GM12878 (cell line): ENCODE data around the gene SMIM35. TPM values are rescaled to one million over a fixed set of nuclear protein-coding genes. Genes with fewer than 3 reads are reported as not detected.
A peak's percentile ranks its signal among the peaks of the same experiment; 100 is the strongest.

Experiments used
- ATAC-seq: fragments of 200-7000 bp; cut with Tn5 transposase; 3 replicates; pipeline ENCODE4 v1.9.1; 2020; ENCODE audit warnings: mild to moderate bottlenecking, moderate library complexity
- BruUV-seq: library from RNA; stranded (reverse); fragments of 400-500 nt; replicated peaks from 2 replicates; lab custom pipeline; 2021; lab: Mats Ljungman, UMichigan
- CTCF ChIA-PET: fragments of 300-600 bp; sonication (Branson Sonifier 250); formaldehyde crosslinking; extraction: SDS; loops from one replicate; lab custom pipeline; 2021; ENCODE audit warnings: inconsistent platforms; lab: Yijun Ruan, JAX
- POLR2A ChIA-PET: fragments of 350-600 bp; formaldehyde crosslinking; extraction: SDS; loops from one replicate; lab custom pipeline; 2021; ENCODE audit warnings: inconsistent platforms; lab: Charles Lee
- RAD21 ChIA-PET: fragments of 300-600 bp; sonication (Branson Sonifier 250); formaldehyde crosslinking; loops from one replicate; lab custom pipeline; 2023; ENCODE audit warnings: antibody characterized with exemption; ENCODE audit not compliant: unreplicated experiment; lab: Charles Lee
- SMC1A ChIA-PET: fragments of 300-600 bp; sonication (Branson Sonifier 250); formaldehyde crosslinking; loops from one replicate; lab custom pipeline; 2023; ENCODE audit not compliant: unreplicated experiment, uncharacterized antibody; lab: Charles Lee
- DNase-seq: peaks from one replicate; pipeline ENCODE4 v3.0.0-alpha.2; 2011; ENCODE audit warnings: low read depth, low spot score
- FAIRE-seq: peaks from 3 replicates; lab custom pipeline; 2011; peaks lifted over from hg19 to GRCh38; lab: Jason Lieb, UNC
- H2AFZ ChIP-seq: 2 replicates; pipeline ENCODE4 v1.6.0; 2011; ENCODE audit warnings: low read depth, low read length, control low read depth; ENCODE audit not compliant: control insufficient read depth
- H3K27ac ChIP-seq: 2 replicates; pipeline ENCODE4 v1.5.1; 2011; ENCODE audit warnings: control low read depth; ENCODE audit not compliant: control insufficient read depth, insufficient read depth
- H3K27me3 ChIP-seq, 2 experiments: replicated peaks in 1 of 2; 2 replicates each; pipeline versions ENCODE4 v1.6.0 to v1.6.1; 2011; ENCODE audit warnings: low read length in 1 of 2; ENCODE audit not compliant: control insufficient read depth in 2 of 2, insufficient read depth in 2 of 2
- H3K36me3 ChIP-seq, 2 experiments: 2 replicates each; pipeline ENCODE4 v1.5.1; 2011; ENCODE audit warnings: low read length in 1 of 2; ENCODE audit not compliant: control insufficient read depth in 2 of 2, insufficient read depth in 2 of 2
- H3K4me1 ChIP-seq: 2 replicates; pipeline ENCODE4 v1.6.1; 2011; ENCODE audit warnings: mild to moderate bottlenecking, low read length, moderate library complexity, mixed read lengths; ENCODE audit not compliant: control insufficient read depth, insufficient read depth
- H3K4me2 ChIP-seq: 2 replicates; pipeline ENCODE4 v1.6.0; 2011; ENCODE audit warnings: control low read depth; ENCODE audit not compliant: control insufficient read depth, insufficient read depth
- H3K4me3 ChIP-seq: fragments of 200-600 bp; sonication (generic); 2 replicates; pipeline ENCODE4 v1.5.1; 2016
- H3K79me2 ChIP-seq: 2 replicates; pipeline ENCODE4 v1.6.0; 2011; ENCODE audit warnings: low read length; ENCODE audit not compliant: control insufficient read depth, insufficient read depth
- H3K9ac ChIP-seq: 2 replicates; pipeline ENCODE4 v1.8.0; 2011; ENCODE audit warnings: low read length, control low read depth, mixed read lengths; ENCODE audit not compliant: control insufficient read depth, insufficient read depth
- H3K9me3 ChIP-seq: replicated peaks from 3 replicates; pipeline ENCODE4 v1.5.1; 2011; ENCODE audit warnings: mild to moderate bottlenecking, low read length; ENCODE audit not compliant: control insufficient read depth, insufficient read depth
- H4K20me1 ChIP-seq: 2 replicates; pipeline ENCODE4 v1.6.0; 2011; ENCODE audit not compliant: control insufficient read depth, insufficient read depth
- ATF7 ChIP-seq: fragments of 450-650 bp; IDR thresholded peaks from 2 replicates; pipeline ENCODE4 v1.6.1; 2016; ENCODE audit warnings: low read depth, mild to moderate bottlenecking
- BHLHE40 ChIP-seq, 2 experiments: fragments of 450-650 bp in 1 of 2; IDR thresholded peaks; 2 replicates each; pipeline ENCODE4 v1.6.1; 2011 to 2017; ENCODE audit warnings: low read depth in 2 of 2, borderline replicate concordance in 1 of 2, improper control_type of control experiment in 1 of 2, low read length in 1 of 2, mild to moderate bottlenecking in 1 of 2
- CHD2 ChIP-seq: IDR thresholded peaks from 2 replicates; pipeline ENCODE4 v1.6.1; 2011; ENCODE audit warnings: low read depth, low read length, improper control_type of control experiment, borderline replicate concordance
- GABPA ChIP-seq: IDR thresholded peaks from 2 replicates; pipeline ENCODE4 v1.6.1; 2014; ENCODE audit warnings: antibody characterized with exemption, low read depth, mild to moderate bottlenecking, inconsistent platforms
- HDAC2 ChIP-seq: fragments of 200-600 bp; sonication (generic); IDR thresholded peaks from 2 replicates; pipeline ENCODE4 v1.6.1; 2017
- MTA2 ChIP-seq: fragments of 450-650 bp; IDR thresholded peaks from 2 replicates; pipeline ENCODE4 v1.6.1; 2016; ENCODE audit warnings: low read depth, mild to moderate bottlenecking, moderate library complexity
- PAX8 ChIP-seq: fragments of 450-650 bp; IDR thresholded peaks from 2 replicates; pipeline ENCODE4 v1.6.1; 2017; ENCODE audit warnings: mild to moderate bottlenecking, moderate library complexity
- RB1 ChIP-seq: fragments of 450-650 bp; formaldehyde crosslinking; IDR thresholded peaks from 2 replicates; pipeline ENCODE4 v1.6.1; 2017; ENCODE audit warnings: mild to moderate bottlenecking, borderline replicate concordance
- SP1 ChIP-seq: IDR thresholded peaks from one replicate; pipeline ENCODE4 v1.6.1; 2011; ENCODE audit warnings: low read depth, low read length
- TAF1 ChIP-seq: IDR thresholded peaks from 2 replicates; pipeline ENCODE4 v1.6.1; 2011; ENCODE audit warnings: mild to moderate bottlenecking, low read depth, low read length, borderline replicate concordance
- ZSCAN29 ChIP-seq: fragments of 450-650 bp; IDR thresholded peaks from 2 replicates; pipeline ENCODE4 v1.6.1; 2017; ENCODE audit warnings: mild to moderate bottlenecking, moderate library complexity
- WGBS: methylation state at CpG from one replicate; pipeline ENCODE4 v1.1.6; 2016; ENCODE audit warnings: low lambda C conversion rate; ENCODE audit not compliant: insufficient replicate concordance, insufficient coverage; ENCODE audit errors: missing lambda C conversion rate; 5-methylcytosine and 5-hydroxymethylcytosine counted together
- in situ Hi-C: fragments of 300-500 bp; cut with MboI; formaldehyde crosslinking; loops from 9 replicates; pipeline ENCODE4 v1.14.3; 2018; ENCODE audit warnings: mixed read lengths
- intact Hi-C: fragments of 100-400 bp; cut with micrococcal nuclease; formaldehyde crosslinking; loops from one replicate; pipeline ENCODE4 v1.14.2; 2022; ENCODE audit not compliant: unreplicated experiment
- polyA plus RNA-seq, 11 experiments: library from polyadenylated mRNA; depleted of rRNA in 4 of 11; unstranded in 6 of 11; stranded (reverse) in 5 of 11; fragments of >200 nt; fragmentation: Nextera tagmentation in 4 of 11; fragmentation: Illumina TruSeq in 1 of 11; extraction: Ambion mirVana in 4 of 11; extraction: Trizol in 1 of 11; gene quantifications; 1 replicate in 1 of 11; 2 replicates in 10 of 11; pipeline versions ENCODE4 v1.2.1 to v1.2.3, GENCODE V29; 2011 to 2016; ENCODE audit warnings: inconsistent platforms in 2 of 11, missing spikeins in 2 of 11, low read depth in 1 of 11
- total RNA-seq, 4 experiments: library from RNA; depleted of rRNA in 3 of 4; stranded (reverse); fragments of >200 nt in 3 of 4; fragmentation: Illumina TruSeq in 1 of 4; extraction: Trizol in 1 of 4; gene quantifications; 2 replicates each; pipeline versions ENCODE4 v1.2.1 to v1.2.3, GENCODE V29; 2013 to 2021
- TF ChIP-seq, protein P1 (sequence below): fragments of 450-650 bp; IDR thresholded peaks from 2 replicates; pipeline ENCODE4 v1.6.1; 2016; ENCODE audit warnings: mild to moderate bottlenecking
- TF ChIP-seq, protein P2 (sequence below): IDR thresholded peaks from 2 replicates; pipeline ENCODE4 v1.6.1; 2011; ENCODE audit warnings: borderline replicate concordance, low read depth, mild to moderate bottlenecking, moderate library complexity, low read length; ENCODE audit not compliant: insufficient read depth, poor library complexity, severe bottlenecking
- TF ChIP-seq, protein P3 (sequence below), 3 experiments: IDR thresholded peaks in 2 of 3; conservative IDR thresholded peaks in 1 of 3; 2 replicates each; pipeline ENCODE4 v1.5.1; 2011; ENCODE audit warnings: low read depth in 3 of 3, low read length in 3 of 3, mild to moderate bottlenecking in 3 of 3, control low read depth in 2 of 3, moderate library complexity in 2 of 3, inconsistent platforms in 1 of 3, mixed read lengths in 1 of 3; ENCODE audit not compliant: control insufficient read depth in 2 of 3, insufficient read depth in 1 of 3; ENCODE audit errors: extremely low read depth in 1 of 3
- TF ChIP-seq, protein P4 (sequence below): fragments of 450-650 bp; IDR thresholded peaks from 2 replicates; pipeline ENCODE4 v1.6.1; 2017; ENCODE audit warnings: mild to moderate bottlenecking, moderate library complexity

Gene SMIM35
- total and polyA plus RNA-seq, 10 of the 15 experiments (the other 5 are each of a cell fraction or from before 2014, with no cell fraction given) = 0.02 to 1.1 (median 0.05) TPM; not detected in 5

DNA sequence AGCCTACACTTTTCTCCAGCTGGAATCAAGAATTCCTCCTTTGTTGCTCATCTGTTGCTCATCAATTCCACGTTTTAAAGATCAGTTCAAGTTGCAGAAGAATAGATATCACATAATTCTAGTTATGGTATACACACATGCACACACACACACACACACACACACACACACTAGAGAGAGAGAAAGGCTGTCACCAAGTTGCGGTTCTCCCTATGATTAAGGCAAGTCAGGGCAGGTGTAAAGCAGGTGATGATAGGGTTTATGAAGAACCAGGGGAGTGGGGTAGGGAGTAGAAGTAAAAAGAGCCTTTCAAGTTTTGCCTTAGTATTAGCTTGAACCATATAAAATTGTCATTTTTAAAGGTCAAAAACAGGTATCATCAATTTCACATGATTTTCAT is 41.6 kb downstream of the SMIM35 start:
- H3K4me2 ChIP-seq = no peak overlapping the region
- no peak for FAIRE-seq
- ChIA-PET SMC1A (interaction anchor here (0.6 to 5.6 kb wide), 20 partner anchors 8 to 199 kb away, joined by 3 to 58 read pairs (median 4); partner anchors contain the start of gene IL10RA), RAD21 (interaction anchor here (0.7 to 4.6 kb wide), 9 partner anchors 9 to 138 kb away, joined by 3 to 35 read pairs (median 4); partner anchors contain the start of gene IL10RA), POLR2A (interaction anchor here (0.6 to 2.6 kb wide), 6 partner anchors 42 to 108 kb away, joined by 3 to 9 read pairs (median 6); partner anchors contain the start of gene IL10RA), CTCF (interaction anchor here (0.7 to 5.5 kb wide), 12 partner anchors 10 to 619 kb away, joined by 3 to 81 read pairs (median 5); no protein-coding TSS in a partner anchor)
- H2AFZ ChIP-seq = no peak overlapping the region
- peaks cover 16% of the 10 kb centered on the region for H3K4me1 ChIP-seq
- no peak overlapping the region for H3K27ac ChIP-seq
- ATAC-seq = peak; percentile 30; the same call in 2 of the 3 replicates
- no peak overlapping the region for H3K9ac ChIP-seq
- no peaks in the 10 kb centered on the region for H4K20me1 ChIP-seq
- no peak overlapping the region for H3K4me3 ChIP-seq
- no peaks in the 10 kb centered on the region for H3K36me3 ChIP-seq
- 42% methylated on average over 2 of the region's 2 CpGs for WGBS
- in situ Hi-C loops (loop anchor here (5.0 kb wide), 1 partner anchor 98 kb away; no protein-coding TSS in a partner anchor), intact Hi-C loops (loop anchor here (5.0 kb wide), 1 partner anchor 33 kb away; no protein-coding TSS in a partner anchor)
- BruUV-seq = no TSS peak
- H3K79me2 ChIP-seq = no peaks in the 10 kb centered on the region
- no peaks in the 10 kb centered on the region for H3K9me3 ChIP-seq
- DNase-seq = no peak
- no peaks in the 10 kb centered on the region for H3K27me3 ChIP-seq
- TF ChIP-seq GABPA (no peak), BHLHE40 (IDR thresholded peaks at IDR 0.05; ENCODE audit: borderline replicate concordance in 1 of 2, low read depth in 2 of 2, low read length in 1 of 2) (peak in 1 of 2 experiments; percentile 22; a peak in 1 of 4 replicates), SP1 (no peak), CHD2 (no peak), ATF7 (0 out of 2 replicates have a peak, but pooled peaks have one; percentile 22), MTA2 (peak; percentile 31; the same call in 1 of the 2 replicates), PAX8 (no peak), ZSCAN29 (no peak), HDAC2 (no peak), RB1 (no peak), TAF1 (no peak)
- TF ChIP-seq, protein P1, sequence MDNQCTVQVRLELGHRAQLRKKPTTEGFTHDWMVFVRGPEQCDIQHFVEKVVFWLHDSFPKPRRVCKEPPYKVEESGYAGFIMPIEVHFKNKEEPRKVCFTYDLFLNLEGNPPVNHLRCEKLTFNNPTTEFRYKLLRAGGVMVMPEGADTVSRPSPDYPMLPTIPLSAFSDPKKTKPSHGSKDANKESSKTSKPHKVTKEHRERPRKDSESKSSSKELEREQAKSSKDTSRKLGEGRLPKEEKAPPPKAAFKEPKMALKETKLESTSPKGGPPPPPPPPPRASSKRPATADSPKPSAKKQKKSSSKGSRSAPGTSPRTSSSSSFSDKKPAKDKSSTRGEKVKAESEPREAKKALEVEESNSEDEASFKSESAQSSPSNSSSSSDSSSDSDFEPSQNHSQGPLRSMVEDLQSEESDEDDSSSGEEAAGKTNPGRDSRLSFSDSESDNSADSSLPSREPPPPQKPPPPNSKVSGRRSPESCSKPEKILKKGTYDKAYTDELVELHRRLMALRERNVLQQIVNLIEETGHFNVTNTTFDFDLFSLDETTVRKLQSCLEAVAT = no peak
- TF ChIP-seq, protein P2, sequence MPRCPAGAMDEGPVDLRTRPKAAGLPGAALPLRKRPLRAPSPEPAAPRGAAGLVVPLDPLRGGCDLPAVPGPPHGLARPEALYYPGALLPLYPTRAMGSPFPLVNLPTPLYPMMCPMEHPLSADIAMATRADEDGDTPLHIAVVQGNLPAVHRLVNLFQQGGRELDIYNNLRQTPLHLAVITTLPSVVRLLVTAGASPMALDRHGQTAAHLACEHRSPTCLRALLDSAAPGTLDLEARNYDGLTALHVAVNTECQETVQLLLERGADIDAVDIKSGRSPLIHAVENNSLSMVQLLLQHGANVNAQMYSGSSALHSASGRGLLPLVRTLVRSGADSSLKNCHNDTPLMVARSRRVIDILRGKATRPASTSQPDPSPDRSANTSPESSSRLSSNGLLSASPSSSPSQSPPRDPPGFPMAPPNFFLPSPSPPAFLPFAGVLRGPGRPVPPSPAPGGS = no peak
- TF ChIP-seq, protein P3, sequence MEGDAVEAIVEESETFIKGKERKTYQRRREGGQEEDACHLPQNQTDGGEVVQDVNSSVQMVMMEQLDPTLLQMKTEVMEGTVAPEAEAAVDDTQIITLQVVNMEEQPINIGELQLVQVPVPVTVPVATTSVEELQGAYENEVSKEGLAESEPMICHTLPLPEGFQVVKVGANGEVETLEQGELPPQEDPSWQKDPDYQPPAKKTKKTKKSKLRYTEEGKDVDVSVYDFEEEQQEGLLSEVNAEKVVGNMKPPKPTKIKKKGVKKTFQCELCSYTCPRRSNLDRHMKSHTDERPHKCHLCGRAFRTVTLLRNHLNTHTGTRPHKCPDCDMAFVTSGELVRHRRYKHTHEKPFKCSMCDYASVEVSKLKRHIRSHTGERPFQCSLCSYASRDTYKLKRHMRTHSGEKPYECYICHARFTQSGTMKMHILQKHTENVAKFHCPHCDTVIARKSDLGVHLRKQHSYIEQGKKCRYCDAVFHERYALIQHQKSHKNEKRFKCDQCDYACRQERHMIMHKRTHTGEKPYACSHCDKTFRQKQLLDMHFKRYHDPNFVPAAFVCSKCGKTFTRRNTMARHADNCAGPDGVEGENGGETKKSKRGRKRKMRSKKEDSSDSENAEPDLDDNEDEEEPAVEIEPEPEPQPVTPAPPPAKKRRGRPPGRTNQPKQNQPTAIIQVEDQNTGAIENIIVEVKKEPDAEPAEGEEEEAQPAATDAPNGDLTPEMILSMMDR (IDR thresholded peaks at IDR 0.05 in 2 of 3, conservative IDR thresholded peaks at IDR 0.05 in 1 of 3; ENCODE audit: control insufficient read depth in 2 of 3, extremely low read depth in 1 of 3, insufficient read depth in 1 of 3, low read depth in 3 of 3, low read length in 3 of 3) = no peak
- TF ChIP-seq, protein P4, sequence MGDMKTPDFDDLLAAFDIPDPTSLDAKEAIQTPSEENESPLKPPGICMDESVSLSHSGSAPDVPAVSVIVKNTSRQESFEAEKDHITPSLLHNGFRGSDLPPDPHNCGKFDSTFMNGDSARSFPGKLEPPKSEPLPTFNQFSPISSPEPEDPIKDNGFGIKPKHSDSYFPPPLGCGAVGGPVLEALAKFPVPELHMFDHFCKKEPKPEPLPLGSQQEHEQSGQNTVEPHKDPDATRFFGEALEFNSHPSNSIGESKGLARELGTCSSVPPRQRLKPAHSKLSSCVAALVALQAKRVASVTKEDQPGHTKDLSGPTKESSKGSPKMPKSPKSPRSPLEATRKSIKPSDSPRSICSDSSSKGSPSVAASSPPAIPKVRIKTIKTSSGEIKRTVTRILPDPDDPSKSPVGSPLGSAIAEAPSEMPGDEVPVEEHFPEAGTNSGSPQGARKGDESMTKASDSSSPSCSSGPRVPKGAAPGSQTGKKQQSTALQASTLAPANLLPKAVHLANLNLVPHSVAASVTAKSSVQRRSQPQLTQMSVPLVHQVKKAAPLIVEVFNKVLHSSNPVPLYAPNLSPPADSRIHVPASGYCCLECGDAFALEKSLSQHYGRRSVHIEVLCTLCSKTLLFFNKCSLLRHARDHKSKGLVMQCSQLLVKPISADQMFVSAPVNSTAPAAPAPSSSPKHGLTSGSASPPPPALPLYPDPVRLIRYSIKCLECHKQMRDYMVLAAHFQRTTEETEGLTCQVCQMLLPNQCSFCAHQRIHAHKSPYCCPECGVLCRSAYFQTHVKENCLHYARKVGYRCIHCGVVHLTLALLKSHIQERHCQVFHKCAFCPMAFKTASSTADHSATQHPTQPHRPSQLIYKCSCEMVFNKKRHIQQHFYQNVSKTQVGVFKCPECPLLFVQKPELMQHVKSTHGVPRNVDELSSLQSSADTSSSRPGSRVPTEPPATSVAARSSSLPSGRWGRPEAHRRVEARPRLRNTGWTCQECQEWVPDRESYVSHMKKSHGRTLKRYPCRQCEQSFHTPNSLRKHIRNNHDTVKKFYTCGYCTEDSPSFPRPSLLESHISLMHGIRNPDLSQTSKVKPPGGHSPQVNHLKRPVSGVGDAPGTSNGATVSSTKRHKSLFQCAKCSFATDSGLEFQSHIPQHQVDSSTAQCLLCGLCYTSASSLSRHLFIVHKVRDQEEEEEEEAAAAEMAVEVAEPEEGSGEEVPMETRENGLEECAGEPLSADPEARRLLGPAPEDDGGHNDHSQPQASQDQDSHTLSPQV = no peak
